ENCODE data around the gene CDH20. TPM values are rescaled to one million over a fixed set of nuclear protein-coding genes. Genes with fewer than 3 reads are reported as not detected.

CDH20 gene
- total and polyA plus RNA-seq, 2 experiments from 2014 or later, result not detected

DNA sequence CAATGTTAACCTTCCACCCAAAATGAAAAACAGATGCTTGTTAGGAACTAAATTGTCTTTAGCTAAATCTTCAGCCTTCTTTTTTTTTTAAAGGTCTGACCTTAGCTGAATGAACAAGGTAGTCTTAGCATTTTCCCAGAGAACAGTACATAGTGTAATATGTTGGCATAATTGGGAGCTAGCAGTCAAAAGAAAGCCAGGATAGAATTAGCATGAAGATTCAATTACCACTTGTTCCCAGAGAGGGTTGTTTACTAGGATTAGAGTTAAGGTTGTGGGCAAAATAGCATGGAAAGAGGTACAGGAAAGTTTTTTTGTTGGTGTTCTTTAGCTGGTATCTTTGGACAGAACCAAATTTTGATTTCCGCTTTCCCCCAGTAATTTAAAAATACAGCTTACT lies 6.9 kb downstream of the CDH20 start:
- Histone ChIP-seq H3K4me3 (no peak overlapping the region), H3K36me3 (no peaks in the 10 kb centered on the region), H3K27ac (no peak overlapping the region), H3K27me3 (peaks cover 11% of the 10 kb centered on the region), H3K4me1 (ENCODE audit: low read depth) (no peaks in the 10 kb centered on the region), H3K9me3 (ENCODE audit: low read depth) (no peaks in the 10 kb centered on the region)
- DNase-seq (ENCODE audit: low read depth in 1 of 2, low spot score in 1 of 2), result no peak
- TF ChIP-seq, protein P1, sequence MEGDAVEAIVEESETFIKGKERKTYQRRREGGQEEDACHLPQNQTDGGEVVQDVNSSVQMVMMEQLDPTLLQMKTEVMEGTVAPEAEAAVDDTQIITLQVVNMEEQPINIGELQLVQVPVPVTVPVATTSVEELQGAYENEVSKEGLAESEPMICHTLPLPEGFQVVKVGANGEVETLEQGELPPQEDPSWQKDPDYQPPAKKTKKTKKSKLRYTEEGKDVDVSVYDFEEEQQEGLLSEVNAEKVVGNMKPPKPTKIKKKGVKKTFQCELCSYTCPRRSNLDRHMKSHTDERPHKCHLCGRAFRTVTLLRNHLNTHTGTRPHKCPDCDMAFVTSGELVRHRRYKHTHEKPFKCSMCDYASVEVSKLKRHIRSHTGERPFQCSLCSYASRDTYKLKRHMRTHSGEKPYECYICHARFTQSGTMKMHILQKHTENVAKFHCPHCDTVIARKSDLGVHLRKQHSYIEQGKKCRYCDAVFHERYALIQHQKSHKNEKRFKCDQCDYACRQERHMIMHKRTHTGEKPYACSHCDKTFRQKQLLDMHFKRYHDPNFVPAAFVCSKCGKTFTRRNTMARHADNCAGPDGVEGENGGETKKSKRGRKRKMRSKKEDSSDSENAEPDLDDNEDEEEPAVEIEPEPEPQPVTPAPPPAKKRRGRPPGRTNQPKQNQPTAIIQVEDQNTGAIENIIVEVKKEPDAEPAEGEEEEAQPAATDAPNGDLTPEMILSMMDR (IDR thresholded peaks at IDR 0.05; ENCODE audit: low read depth, low read length), result no peak

DNA sequence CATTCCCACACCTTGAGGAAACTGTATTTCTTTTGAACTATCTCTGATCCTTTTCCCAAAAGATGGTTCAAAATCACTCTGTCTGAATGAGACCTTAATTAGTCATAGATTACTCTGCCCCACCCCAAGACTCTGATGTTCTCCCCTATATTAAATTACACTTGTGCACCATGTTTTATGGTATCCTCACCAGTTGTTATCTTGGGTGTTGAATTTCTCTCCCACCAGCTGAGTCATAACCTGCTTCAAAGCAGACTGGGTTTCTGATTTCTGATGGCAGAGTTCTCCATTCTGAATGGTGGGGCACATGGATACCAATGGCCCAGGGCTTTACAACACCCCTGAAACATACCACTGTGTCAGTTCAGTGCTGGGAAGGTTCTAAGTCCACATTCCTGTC lies 15.0 kb downstream of the CDH20 start:
- no peaks in the 10 kb centered on the region for H3K36me3 ChIP-seq
- no peaks in the 10 kb centered on the region for H3K9me3 ChIP-seq (ENCODE audit: low read depth)
- no peak overlapping the region for H3K4me3 ChIP-seq
- H3K27ac ChIP-seq, result no peak overlapping the region
- TF ChIP-seq, protein P1 (IDR thresholded peaks at IDR 0.05; ENCODE audit: low read depth, low read length), result no peak
- no peak for DNase-seq (ENCODE audit: low read depth in 1 of 2, low spot score in 1 of 2)
- H3K4me1 ChIP-seq (ENCODE audit: low read depth), result no peaks in the 10 kb centered on the region
- H3K27me3 ChIP-seq, result no peaks in the 10 kb centered on the region

DNA sequence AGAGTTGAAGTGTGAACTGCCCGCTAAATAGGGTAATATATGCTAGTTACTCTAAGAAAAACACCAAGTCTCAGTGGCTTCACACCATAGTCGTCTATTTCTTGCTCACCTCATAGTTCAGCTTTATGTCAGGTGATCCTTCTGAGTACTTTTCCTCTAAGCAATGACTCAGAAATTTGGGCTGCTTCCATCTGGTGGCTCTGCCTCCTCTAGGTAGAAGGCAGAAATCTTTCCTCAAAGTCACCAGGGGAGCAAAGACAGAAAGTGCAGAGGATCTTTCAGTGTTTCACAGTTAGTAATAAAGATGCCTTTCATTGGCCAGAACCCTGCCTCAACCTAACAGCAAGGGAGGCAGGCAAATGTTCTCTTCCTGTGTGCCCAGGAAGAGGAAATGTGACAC lies 17.3 kb downstream of the CDH20 start:
- H3K27ac ChIP-seq, result no peak overlapping the region
- H3K4me1 ChIP-seq (ENCODE audit: low read depth), result no peaks in the 10 kb centered on the region
- no peak overlapping the region for H3K4me3 ChIP-seq
- H3K36me3 ChIP-seq, result no peaks in the 10 kb centered on the region
- TF ChIP-seq, protein P1 (IDR thresholded peaks at IDR 0.05; ENCODE audit: low read depth, low read length), result no peak
- DNase-seq (ENCODE audit: low read depth in 1 of 2, low spot score in 1 of 2), result no peak
- H3K9me3 ChIP-seq (ENCODE audit: low read depth), result no peaks in the 10 kb centered on the region
- no peaks in the 10 kb centered on the region for H3K27me3 ChIP-seq

DNA sequence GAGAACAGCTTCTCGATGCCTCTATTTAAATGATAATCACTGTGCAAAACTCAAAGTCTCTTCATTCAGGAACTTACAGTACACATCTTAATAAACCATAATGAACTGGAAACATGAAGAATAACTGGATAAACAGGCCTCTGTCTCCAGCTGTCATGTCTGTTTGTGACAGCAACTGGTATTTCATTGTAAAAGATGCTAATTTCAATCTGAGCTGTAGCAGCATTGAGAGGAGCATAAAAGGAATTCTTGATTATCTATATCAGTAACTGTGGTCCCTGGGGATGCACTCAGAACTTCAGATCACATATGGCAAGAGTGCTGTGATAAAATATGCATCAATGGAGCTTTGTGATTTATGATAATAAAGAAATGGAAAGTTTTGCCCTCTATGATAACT lies 18.8 kb downstream of the CDH20 start:
- Histone ChIP-seq H3K27me3 (no peaks in the 10 kb centered on the region), H3K36me3 (no peaks in the 10 kb centered on the region), H3K9me3 (ENCODE audit: low read depth) (no peaks in the 10 kb centered on the region), H3K27ac (no peak overlapping the region), H3K4me3 (no peak overlapping the region), H3K4me1 (ENCODE audit: low read depth) (no peaks in the 10 kb centered on the region)
- TF ChIP-seq, protein P1 (IDR thresholded peaks at IDR 0.05; ENCODE audit: low read depth, low read length), result no peak
- DNase-seq (ENCODE audit: low read depth in 1 of 2, low spot score in 1 of 2), result no peak

DNA sequence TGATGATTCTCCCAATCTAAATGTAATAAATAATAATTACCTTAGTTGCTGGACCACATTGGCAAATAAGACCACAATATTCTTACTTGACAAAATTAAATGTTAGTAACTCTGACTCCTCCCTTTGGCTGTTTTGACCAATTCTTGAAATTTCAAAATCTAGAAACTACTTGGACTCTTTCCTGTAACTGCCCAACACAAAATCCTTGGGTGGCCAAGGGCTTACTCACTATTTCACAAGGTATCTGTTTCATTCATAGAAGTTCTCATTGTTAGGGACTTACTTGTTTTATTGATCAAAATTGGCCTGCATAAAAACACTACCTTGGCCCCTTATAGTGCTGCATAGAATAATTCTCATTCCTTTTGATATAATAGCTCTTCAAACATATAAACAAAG lies 19.4 kb downstream of the CDH20 start:
- peak in 1 of 2 donors; percentile 9 for DNase-seq (ENCODE audit: low read depth in 1 of 2, low spot score in 1 of 2)
- H3K27me3 ChIP-seq, result no peaks in the 10 kb centered on the region
- H3K36me3 ChIP-seq, result no peaks in the 10 kb centered on the region
- no peaks in the 10 kb centered on the region for H3K4me1 ChIP-seq (ENCODE audit: low read depth)
- H3K4me3 ChIP-seq, result no peak overlapping the region
- TF ChIP-seq, protein P1 (IDR thresholded peaks at IDR 0.05; ENCODE audit: low read depth, low read length), result no peak
- H3K9me3 ChIP-seq (ENCODE audit: low read depth), result no peaks in the 10 kb centered on the region
- no peak overlapping the region for H3K27ac ChIP-seq

All from cardiac muscle cell (in vitro differentiated cells and primary cell).